Psoas muscle (tissue), 8 donors: ENCODE measurements around the gene SOD3. TPM values are rescaled to one million over a fixed set of nuclear protein-coding genes. Genes with fewer than 3 reads are reported as not detected.

ENCODE experiments used
- ATAC-seq, 4 donors: fragments of 200-7000 bp; cut with Tn5 transposase; one replicate each; pipeline ENCODE4 v1.9.1; 2020; ENCODE audit warnings: moderate library complexity in 3 of 4, mild to moderate bottlenecking in 2 of 4
- DNase-seq, 2 donors: peaks; one replicate each; pipeline ENCODE4 v3.0.0-alpha.2; 2020
- H3K27ac ChIP-seq: fragments of 200-600 bp; one replicate; pipeline ENCODE4 v1.8.0; 2022
- H3K27me3 ChIP-seq, 3 donors: fragments of 200-600 bp in 1 of 3; one replicate each; pipeline versions ENCODE4 v1.6.1 to v1.8.0; 2013 to 2022; ENCODE audit warnings: low read length in 2 of 3, mild to moderate bottlenecking in 2 of 3, moderate library complexity in 1 of 3; ENCODE audit not compliant: insufficient read depth in 3 of 3
- H3K36me3 ChIP-seq, 2 donors: fragments of 200-600 bp in 1 of 2; one replicate each; pipeline versions ENCODE4 v1.6.1 to v1.8.0; 2013 to 2022; ENCODE audit warnings: low read depth in 1 of 2, mild to moderate bottlenecking in 1 of 2, moderate library complexity in 1 of 2; ENCODE audit not compliant: insufficient read depth in 1 of 2
- H3K4me1 ChIP-seq: fragments of 200-600 bp; one replicate; pipeline ENCODE4 v1.8.0; 2022
- H3K4me3 ChIP-seq: fragments of 200-600 bp; one replicate; pipeline ENCODE4 v1.8.0; 2022; ENCODE audit warnings: mild to moderate bottlenecking
- H3K9me3 ChIP-seq: fragments of 200-600 bp; one replicate; pipeline ENCODE4 v1.8.0; 2022
- WGBS, 3 donors: extraction: QIAGEN DNeasy Blood & Tissue Kit; methylation state at CpG; one replicate each; pipeline versions ENCODE4 v1.1.6 to v1.1.7; 2013; 5-methylcytosine and 5-hydroxymethylcytosine counted together
- intact Hi-C, 2 donors: fragments of 100-400 bp; cut with DNase I; formaldehyde crosslinking; loops; one replicate each; pipeline versions ENCODE4 v1.11.0 to v1.14.2; 2022
- polyA plus RNA-seq, 3 donors: library from polyadenylated mRNA; stranded (reverse); fragments of 200-250 nt; gene quantifications; one replicate each; pipeline ENCODE4 v1.2.3, GENCODE V29; 2013
- total RNA-seq, 4 donors: library from RNA; stranded (reverse); fragmentation: NEBNext Ultra II Directional in 2 of 4; extraction: Animal tissue kit (Norgen Biotek cat#: 25700) in 2 of 4; gene quantifications; one replicate each; pipeline versions ENCODE4 v1.2.1 to v1.2.4, GENCODE V29; 2021 to 2023
- TF ChIP-seq, protein P1 (sequence below): fragments of 200-600 bp; IDR thresholded peaks from one replicate; pipeline ENCODE4 v1.8.0; 2022; ENCODE audit warnings: antibody characterized with exemption
- donor health status: healthy with polysubstance abuse.
- donor health status: DM: no; HTN: no; CAD: no; lungs with moderate emphysema.
- donor health status: Bipolar disorder and iron deficiency.
- donor health status: healthy.
- donor health status: DM: yes; HTN: yes; CAD: no.
- donor health status: DM: no; HTN: no; CAD: no.
- donor health status: DM: no; HTN: no; CAD: no.
- donor health status: DM: yes; HTN: yes; CAD: no.

SOD3 gene
- total and polyA plus RNA-seq, 7 donors: 1.5 to 15.6 (median 5.3) TPM

DNA sequence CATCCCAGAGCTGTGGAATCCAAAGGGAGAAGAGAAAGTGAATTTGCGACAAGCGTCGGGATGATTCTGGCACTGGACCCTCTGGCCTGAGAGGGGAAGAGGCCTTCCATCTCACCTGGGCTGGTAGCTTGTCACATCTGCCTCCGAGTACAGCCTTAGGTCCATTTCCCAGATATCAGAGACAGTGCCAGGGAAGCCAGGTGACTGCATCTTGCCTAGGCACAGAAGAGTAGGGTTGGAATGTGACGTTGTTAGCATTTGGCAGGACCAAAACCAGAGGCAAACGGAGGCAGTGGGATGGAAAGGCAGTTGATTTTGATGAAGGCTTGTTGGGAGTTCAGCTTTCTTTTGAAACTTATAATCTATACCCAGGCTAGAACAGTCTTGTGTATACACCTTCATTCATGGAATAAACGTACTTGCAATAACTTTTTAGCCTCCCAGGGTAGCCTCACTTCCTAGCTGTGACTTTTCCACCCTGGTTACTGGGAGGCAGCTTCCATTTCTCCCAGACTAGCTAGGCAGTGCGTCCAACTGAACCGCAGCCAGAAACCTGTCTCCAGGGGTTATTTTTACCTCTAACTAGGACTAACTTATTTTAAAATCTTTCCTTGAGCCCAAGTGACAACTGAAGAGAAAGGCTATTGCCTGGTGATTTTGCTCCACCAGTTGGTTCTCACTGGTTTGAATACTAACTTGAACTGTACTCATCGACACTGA lies 5.9 kb downstream of the SOD3 start:
- Histone ChIP-seq H3K4me1 (peaks cover 12% of the 10 kb centered on the region), H3K4me3 (peak overlapping the region; percentile 48), H3K36me3 (no peaks in the 10 kb centered on the region), H3K9me3 (no peaks in the 10 kb centered on the region), H3K27ac (no peak overlapping the region), H3K27me3 (peaks cover 0 to 5% (median 3%) of the 10 kb centered on the region in 3 donors)
- ATAC-seq: peak in 3 of 4 donors; percentile 52 to 75 (median 62)
- intact Hi-C loops: no loop called here
- no peak for DNase-seq
- TF ChIP-seq, protein P1, sequence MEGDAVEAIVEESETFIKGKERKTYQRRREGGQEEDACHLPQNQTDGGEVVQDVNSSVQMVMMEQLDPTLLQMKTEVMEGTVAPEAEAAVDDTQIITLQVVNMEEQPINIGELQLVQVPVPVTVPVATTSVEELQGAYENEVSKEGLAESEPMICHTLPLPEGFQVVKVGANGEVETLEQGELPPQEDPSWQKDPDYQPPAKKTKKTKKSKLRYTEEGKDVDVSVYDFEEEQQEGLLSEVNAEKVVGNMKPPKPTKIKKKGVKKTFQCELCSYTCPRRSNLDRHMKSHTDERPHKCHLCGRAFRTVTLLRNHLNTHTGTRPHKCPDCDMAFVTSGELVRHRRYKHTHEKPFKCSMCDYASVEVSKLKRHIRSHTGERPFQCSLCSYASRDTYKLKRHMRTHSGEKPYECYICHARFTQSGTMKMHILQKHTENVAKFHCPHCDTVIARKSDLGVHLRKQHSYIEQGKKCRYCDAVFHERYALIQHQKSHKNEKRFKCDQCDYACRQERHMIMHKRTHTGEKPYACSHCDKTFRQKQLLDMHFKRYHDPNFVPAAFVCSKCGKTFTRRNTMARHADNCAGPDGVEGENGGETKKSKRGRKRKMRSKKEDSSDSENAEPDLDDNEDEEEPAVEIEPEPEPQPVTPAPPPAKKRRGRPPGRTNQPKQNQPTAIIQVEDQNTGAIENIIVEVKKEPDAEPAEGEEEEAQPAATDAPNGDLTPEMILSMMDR: no peak
- 29 to 47% (median 32%) methylated on average over 10 of the region's 10 CpGs for WGBS, 3 donors

DNA sequence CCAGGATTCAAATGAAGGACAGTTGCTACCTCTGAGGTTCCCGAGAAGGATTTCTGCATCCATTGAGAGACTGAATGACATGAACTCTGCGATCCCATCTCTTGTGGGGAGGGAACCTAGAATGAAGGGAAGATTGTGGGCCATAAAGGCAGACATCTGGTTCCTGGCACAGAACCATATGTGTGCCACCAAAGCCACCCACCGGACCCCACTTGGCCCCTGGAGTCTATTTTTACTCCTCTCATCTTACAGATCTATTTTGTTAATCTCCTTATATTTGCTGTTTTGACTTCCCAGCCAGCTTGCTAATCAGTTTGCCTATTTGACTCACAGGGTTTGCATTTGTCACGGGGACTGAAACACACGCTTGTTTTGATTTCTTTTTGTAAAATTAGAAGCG lies 7.3 kb downstream of the SOD3 start:
- 68 to 79% (median 68%) methylated on average over 6 of the region's 6 CpGs for WGBS, 3 donors
- no peak overlapping the region for H3K4me3 ChIP-seq
- intact Hi-C loops: no loop called here
- no peaks in the 10 kb centered on the region for H3K9me3 ChIP-seq
- H3K27me3 ChIP-seq: peaks cover 0 to 5% (median 3%) of the 10 kb centered on the region in 3 donors
- H3K36me3 ChIP-seq: no peaks in the 10 kb centered on the region
- H3K4me1 ChIP-seq: peaks cover 12% of the 10 kb centered on the region
- no peak overlapping the region for H3K27ac ChIP-seq
- no peak for ATAC-seq
- TF ChIP-seq, protein P1: no peak
- DNase-seq: no peak

- no peaks in the 10 kb centered on the region for H3K9me3 ChIP-seq
- peaks cover 0 to 14% of the 10 kb centered on the region in 2 donors for H3K36me3 ChIP-seq
- TF ChIP-seq, protein P1: no peak
- no peak overlapping the region for H3K4me3 ChIP-seq
- no peak for ATAC-seq
- peaks cover 0 to 3% (median 3%) of the 10 kb centered on the region in 3 donors for H3K27me3 ChIP-seq
- intact Hi-C loops: no loop called here
- DNase-seq: no peak
- whole genome bisulfite sequencing, 3 donors: 81 to 87% (median 84%) methylated on average over 5 of the region's 5 CpGs
- H3K4me1 ChIP-seq: peaks cover 12% of the 10 kb centered on the region
- H3K27ac ChIP-seq: no peak overlapping the region
Observed at GRCh38 chr4:24805067-24805466, 9.7 kb downstream of the SOD3 start.

GRCh38 chr4:24805566-24805965 lies 10.2 kb downstream of the SOD3 start:
- WGBS, 3 donors: 79 to 82% (median 82%) methylated on average over 6 of the region's 6 CpGs
- no peak overlapping the region for H3K27ac ChIP-seq

More at GRCh38 chr4:24805566-24805965, 10.2 kb downstream of the SOD3 start:
- Histone ChIP-seq H3K4me1 (peaks cover 12% of the 10 kb centered on the region), H3K9me3 (no peaks in the 10 kb centered on the region), H3K4me3 (no peak overlapping the region), H3K27me3 (no peaks in the 10 kb centered on the region), H3K36me3 (peaks cover 0 to 14% of the 10 kb centered on the region in 2 donors)
- no peak for ATAC-seq
- intact Hi-C loops: no loop called here
- no peak for DNase-seq
- TF ChIP-seq, protein P1: no peak
